T47D (cell line): ENCODE results near the gene RGS9.

Experiments used
- DNase-seq, 2 experiments: peaks; one replicate each; pipeline versions ENCODE4 v3.0.0 to v3.0.0-alpha.2; 2011 to 2012; ENCODE audit warnings: low read depth in 1 of 2, low spot score in 1 of 2
- JUND ChIP-seq: IDR thresholded peaks from 2 replicates; pipeline ENCODE4 v1.6.1; 2012; ENCODE audit warnings: low read depth
- in situ Hi-C: cut with HindIII; loops from 2 replicates; pipeline ENCODE4 v1.10.0; 2016; ENCODE audit warnings: low sequenced_read_pairs, low pct_unique_long_range_greater_than_20kb

Gene RGS9

DNA sequence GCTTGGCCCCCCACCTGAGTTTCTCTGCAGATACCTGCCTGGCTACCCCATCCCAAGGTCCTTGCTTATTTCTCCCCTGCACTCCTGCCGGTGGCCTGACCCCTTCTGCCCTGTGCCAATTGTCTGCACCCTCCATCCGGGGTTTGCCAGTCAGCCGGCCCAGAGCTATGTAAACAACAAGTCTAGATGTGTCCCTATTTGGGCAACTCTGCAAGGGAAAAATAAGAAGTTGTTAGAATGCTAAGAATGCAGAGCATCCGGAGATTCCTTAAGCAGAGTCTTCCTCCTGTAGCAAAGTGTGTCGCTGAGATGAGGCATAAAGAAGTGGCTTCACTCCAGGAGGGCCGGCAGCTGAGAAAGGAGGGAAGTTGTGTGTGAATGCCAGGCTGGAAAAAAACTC is 46.6 kb downstream of the RGS9 start:
- TF ChIP-seq JUND = no peak
- in situ Hi-C loops = no loop called here
- DNase-seq = peak; percentile 25 to 80

DNA sequence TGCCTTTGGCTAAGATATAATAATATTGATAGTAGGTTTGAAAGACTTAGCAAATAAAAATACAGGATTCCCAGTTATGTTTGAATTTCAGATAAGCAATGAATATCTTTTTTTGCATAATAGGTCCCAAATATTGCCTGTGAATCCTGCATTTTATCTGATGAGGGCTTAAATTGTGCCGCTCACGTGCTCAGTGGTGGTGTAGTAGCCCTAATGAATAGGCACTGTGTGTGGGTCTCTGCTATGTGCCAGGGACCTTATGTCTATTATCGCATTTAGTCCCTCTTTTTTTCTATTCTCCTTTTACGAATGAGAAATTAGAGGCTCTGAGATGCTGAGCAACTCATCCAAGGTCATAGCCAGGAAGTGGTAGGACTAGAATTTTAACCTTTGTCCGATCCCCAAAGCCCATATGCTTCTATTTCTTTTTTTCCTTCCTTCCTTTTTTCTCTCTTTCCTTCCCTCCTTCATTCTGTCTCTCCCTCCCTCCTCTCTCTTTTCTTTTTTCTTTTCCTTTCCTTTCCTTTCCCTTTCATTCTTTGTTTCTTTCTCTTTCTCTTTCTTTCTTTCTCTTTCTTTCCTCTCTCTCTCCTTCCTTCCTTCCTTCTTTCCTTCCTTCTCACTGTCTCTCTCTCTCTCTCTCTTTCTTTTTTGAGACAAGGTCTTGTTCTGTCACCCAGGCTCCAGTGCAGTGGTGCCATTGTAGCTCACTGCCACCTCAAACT is 47.2 kb downstream of the RGS9 start:
- in situ Hi-C loops = no loop called here
- no peak for DNase-seq
- no peak for TF ChIP-seq JUND

DNA sequence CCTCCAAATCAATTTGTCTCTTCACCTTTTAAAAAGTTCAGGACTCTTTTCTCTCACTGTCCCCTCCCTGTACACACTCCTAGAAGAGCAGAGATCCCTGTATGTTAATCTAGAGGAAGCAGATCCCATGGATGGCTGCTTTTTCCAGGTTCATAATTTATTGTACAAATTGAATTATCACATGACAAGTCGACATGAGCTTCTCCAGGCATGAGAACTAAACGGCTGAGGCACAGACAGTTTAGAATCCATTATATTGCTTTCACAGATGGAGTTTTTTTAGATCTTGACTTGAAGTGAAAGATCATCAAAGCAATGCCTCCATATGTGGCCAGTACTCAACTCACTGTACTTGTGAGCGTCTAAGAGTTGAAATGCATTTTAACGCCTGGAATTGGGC is 47.9 kb downstream of the RGS9 start:
- DNase-seq = no peak
- in situ Hi-C loops = no loop called here
- TF ChIP-seq JUND = no peak

DNA sequence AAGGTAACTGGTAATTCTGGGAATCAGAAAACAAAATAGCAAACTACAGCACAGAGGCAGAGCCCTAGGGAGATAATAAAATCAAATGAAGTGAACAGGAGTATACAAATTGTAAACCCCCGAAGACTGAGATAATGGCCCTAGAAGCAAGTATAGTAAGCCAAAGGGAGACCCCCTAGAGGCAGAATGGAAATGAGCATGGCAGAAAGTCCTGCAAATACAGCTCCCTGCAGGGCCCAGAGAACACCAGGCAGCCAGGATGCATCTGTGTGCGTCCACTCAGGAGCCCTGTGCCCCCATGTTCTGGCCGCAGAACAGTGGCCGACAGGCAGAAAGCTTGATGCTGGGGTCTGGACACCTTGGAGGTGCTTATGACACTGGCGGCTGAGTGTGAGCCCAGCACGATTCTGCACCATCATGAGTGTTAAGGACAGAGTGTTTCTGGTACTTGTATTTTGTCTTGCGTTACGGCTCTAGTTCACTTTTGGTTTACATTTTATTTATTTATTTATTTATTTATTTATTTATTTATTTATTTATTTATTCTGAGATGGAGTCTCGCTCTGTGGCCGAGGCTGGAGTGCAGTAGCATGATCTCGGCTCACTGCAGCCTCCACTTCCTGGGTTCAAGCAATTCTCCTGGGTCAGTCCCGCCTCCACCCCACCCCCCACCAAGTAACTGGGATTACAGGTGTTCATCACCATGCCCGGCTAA is 48.7 kb downstream of the RGS9 start:
- DNase-seq = no peak
- in situ Hi-C loops = no loop called here
- TF ChIP-seq JUND = no peak

DNA sequence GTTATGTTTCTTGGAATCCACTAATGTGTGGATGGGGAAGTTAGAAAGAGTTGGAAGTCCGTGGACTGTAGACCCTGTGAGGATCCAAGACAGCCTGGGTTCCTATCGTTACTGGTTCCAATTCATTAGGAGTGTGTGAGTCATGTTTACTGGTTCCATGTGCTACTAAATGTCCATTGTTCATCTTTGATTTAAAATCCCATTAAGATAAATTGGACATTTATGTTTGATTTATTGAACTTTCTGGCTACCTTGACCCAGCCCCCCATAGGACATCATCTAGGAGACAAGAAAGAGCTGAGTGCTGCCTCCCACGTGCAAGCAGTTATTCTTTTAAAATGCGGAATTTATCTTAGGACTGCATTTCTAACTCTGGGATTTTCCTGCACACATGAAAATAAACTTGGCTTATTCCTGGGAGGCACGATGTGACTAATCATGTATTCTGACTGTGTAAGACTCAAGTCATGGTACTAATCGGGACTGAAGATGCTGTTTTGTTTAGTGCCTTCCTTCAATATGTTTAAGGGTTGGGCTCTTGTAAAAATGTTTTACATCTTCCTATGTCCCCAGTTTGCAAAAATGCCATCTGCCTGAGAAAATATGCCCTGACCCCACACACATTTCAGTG is 53.4 kb downstream of the RGS9 start:
- DNase-seq = no peak
- in situ Hi-C loops = no loop called here

DNA sequence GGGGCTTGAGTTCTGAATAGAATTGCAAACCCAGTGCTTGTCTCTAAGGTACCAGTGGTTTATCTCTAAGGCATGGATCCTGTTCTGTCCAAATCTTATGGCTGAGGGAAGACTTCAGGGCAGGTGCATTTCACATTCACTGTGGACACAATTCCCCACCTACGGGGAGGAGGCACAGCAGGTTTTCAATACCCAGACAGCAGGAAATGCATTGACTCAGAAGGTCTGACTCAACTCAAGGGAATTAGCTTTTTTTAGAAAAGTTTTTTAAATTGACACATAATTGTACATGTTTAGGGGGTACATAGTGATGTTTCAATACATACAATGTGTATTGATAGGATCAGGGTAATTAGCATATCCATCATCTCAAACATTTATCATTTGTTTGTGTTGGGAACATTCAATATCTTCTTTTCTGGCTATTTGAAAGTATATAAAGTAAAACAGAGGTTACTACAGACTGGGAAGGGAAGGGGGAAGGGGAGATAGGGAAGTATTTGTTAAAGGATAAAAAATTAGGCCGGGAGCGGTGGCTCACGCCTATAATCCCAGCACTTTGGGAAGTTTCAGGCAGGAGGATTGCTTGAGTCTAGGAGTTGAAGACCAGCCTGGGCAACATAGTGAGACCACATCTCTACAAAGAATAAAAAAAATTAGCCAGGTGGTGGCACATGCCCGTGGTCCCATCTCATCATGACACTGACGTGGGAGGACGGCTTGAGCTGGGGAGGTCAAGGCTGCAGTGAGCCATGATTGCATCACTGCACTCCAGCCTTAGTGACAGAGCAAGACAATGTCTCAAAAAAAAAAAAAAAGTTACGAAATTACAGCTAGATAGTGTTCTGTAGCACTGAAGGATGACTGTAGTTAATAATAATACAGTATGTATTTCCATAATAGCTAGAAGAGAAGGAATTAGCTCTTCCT is 54.9 kb downstream of the RGS9 start:
- in situ Hi-C loops = no loop called here
- DNase-seq = no peak
- no peak for TF ChIP-seq JUND

More for the DNA sequence above, 53.4 kb downstream of the RGS9 start:
- no peak for TF ChIP-seq JUND

DNA sequence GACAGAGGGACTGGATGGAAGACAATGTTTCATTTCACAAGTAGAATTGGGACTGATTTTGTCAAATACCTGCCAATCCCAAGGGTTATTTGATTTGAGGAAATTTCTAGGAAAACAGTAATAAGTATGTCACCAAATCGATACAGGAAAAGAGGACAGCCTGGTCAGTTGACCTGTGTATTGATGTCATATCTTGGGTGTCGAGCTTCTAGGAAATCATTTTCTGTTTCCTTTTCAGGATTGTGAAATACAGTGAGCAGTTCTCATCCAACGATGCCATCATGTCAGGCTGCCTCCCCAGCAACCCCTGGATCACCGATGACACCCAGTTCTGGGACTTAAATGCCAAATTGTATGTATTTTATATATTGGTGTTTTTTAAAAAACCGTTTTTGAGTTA is 56.1 kb downstream of the RGS9 start:
- in situ Hi-C loops = no loop called here
- no peak for TF ChIP-seq JUND
- DNase-seq = peak in 1 of 2 experiments; percentile 15

DNA sequence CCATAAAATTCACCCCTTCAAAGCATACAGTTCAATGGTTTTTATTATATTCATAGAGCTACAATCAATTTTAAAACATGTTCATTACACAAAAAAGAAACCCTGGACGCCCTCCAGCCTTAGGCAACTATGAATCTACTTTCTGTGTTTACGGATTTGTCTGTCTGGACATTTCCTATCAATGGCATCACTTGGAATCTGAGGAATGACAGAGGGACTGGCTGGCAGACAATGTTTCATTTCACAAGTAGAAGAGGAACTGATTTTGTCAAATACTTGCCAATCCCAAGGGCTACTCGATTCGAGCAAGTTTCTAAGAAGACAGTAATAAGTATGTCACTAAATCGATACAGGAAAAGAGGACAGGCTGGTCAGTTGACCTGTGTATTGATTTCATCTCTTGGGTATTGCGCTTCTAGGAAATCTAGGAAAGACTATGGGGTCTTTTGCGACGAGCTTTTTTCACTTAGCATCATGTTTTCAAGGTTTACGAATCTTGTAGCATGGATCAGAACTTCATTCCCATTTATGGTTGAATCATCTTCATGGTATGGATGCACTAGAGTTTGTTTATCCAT is 56.6 kb downstream of the RGS9 start:
- in situ Hi-C loops = no loop called here
- DNase-seq = peak in 1 of 2 experiments; percentile 64
- no peak for TF ChIP-seq JUND

DNA sequence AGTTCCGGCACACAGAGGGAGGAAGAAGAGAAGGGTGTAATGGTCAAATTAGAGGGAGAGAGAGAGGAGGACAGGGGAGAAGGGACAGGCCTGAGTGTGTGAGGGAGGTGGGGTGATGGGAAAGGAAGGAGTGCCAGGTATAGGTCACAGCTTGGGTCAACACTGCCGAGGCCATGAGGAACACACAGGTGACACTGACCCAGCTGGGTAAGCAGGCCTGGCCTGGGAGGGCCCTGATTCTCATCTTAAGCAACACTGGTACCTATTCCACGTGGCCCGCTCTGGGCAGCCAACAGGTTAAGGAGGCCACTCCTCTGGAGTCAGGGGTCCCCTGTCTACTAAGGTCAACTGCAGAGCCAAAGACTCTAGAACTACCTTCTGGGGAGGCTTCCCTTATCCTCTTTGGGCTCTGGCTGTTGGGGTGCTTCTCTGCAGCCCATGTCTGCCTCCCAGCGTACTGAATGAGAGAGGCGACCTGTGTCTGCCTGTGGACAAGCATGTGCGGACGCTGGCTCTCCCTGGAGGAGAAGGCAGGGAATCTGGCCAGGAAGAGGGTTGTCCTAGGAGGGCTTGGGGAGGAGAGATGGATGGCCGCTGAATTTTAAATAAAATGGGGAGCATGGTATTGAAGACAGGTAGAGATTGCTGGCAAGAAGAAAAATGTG is 57.6 kb downstream of the RGS9 start:
- in situ Hi-C loops = no loop called here
- no peak for TF ChIP-seq JUND
- peak in 1 of 2 experiments; percentile 77 for DNase-seq

DNA sequence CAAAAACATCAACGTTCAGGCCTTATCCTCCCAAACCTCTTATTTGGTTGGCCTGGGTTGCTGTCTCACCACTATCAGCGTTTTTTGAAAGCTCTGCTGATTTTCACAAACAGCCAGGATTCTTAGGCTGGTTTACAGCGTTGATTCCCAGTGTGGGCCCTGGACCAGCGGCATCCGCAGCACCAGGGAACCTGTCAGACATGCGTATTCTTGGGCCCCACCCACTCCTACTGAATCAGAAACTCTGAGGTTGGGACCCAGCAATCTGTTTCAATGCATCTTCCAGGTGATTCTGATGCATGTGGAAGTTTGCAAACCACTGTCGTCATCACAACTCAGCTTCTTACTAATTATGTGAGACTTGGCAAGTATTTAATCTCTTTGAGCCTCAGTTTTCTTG is 58.5 kb downstream of the RGS9 start:
- no peak for DNase-seq
- no peak for TF ChIP-seq JUND
- in situ Hi-C loops = no loop called here

DNA sequence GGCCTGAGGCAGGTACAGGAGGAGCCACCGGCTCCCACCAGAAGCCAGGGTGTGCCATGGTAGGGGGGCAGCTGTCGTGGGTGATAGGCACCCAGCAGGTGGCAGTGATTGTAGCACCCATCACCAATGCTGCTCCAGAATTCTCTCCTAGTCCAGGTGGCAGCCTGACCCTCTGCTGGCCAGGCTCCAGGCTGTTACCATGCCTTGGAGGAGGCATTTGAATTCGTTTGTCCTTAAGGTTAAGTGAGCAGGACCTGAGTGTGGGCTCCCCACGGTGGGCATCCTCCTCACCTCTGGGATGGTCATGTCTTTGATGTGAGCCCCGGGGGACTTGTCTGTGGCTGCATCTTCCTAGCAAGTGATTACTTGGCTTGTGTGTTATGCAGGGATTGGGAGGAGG is 59.4 kb downstream of the RGS9 start:
- in situ Hi-C loops = no loop called here
- no peak for DNase-seq
- TF ChIP-seq JUND = no peak
